Activated CD4-positive, CD25-positive, alpha-beta regulatory T cell (primary cell): Measurements from ENCODE around the gene RBMS1.
"Not testable (repeated sequence)": the region's sequence is repeated elsewhere in the genome, so short reads cannot be mapped to it uniquely, and the experiment has no call there.

Experiments
- DNase-seq, 4 experiments: peaks; one replicate each; lab custom pipeline; 2025; lab: John Stamatoyannopoulos, UW

RBMS1 gene

GRCh38 chr2:160501370-160501769 lies 7.8 kb upstream of the RBMS1 start:
- no peak for DNase-seq

GRCh38 chr2:160499865-160500264 lies 6.3 kb upstream of the RBMS1 start:
- DNase-seq, result no peak

GRCh38 chr2:160498137-160498536 lies 4.5 kb upstream of the RBMS1 start:
- DNase-seq, result no peak

GRCh38 chr2:160494201-160494644 lies 616 bp upstream of the RBMS1 start:
- DNase-seq, result no peak

- peak in 2 of 4 experiments; percentile 8 to 12 for DNase-seq
Measured at GRCh38 chr2:160492401-160493226, 993 bp downstream of the RBMS1 start.

- no peak for DNase-seq
Measured at GRCh38 chr2:160491911-160492371, 1.7 kb downstream of the RBMS1 start.

- no peak for DNase-seq
Measured at GRCh38 chr2:160490733-160491685, 2.6 kb downstream of the RBMS1 start.

- no peak for DNase-seq
Measured at GRCh38 chr2:160489111-160489510, 4.5 kb downstream of the RBMS1 start.

GRCh38 chr2:160488289-160488688 lies 5.3 kb downstream of the RBMS1 start:
- not testable (repeated sequence) for DNase-seq

- DNase-seq, result no peak
Measured at GRCh38 chr2:160486341-160486740, 7.3 kb downstream of the RBMS1 start.

- DNase-seq, result no peak
Measured at GRCh38 chr2:160484859-160485520, 8.6 kb downstream of the RBMS1 start.

GRCh38 chr2:160482673-160483072 lies 10.9 kb downstream of the RBMS1 start:
- DNase-seq, result no peak

GRCh38 chr2:160479269-160479668 lies 14.3 kb downstream of the RBMS1 start:
- DNase-seq, result no peak

- no peak for DNase-seq
Measured at GRCh38 chr2:160478660-160479059, 14.9 kb downstream of the RBMS1 start.

- no peak for DNase-seq
Measured at GRCh38 chr2:160477032-160477431, 16.6 kb downstream of the RBMS1 start.

GRCh38 chr2:160474891-160475787 lies 18.5 kb downstream of the RBMS1 start:
- no peak for DNase-seq

GRCh38 chr2:160474319-160474645 lies 19.3 kb downstream of the RBMS1 start:
- no peak for DNase-seq

GRCh38 chr2:160473468-160474318 lies 19.9 kb downstream of the RBMS1 start:
- no peak for DNase-seq

- DNase-seq, result no peak
Measured at GRCh38 chr2:160472839-160473251, 20.8 kb downstream of the RBMS1 start.

- no peak for DNase-seq
Measured at GRCh38 chr2:160471950-160472349, 21.7 kb downstream of the RBMS1 start.
